GM19397 (cell line): Measurements from ENCODE around the gene NOL4.

ENCODE experiments used
- ATAC-seq: cut with Tn5 transposase; IDR thresholded peaks from one replicate; pipeline ENCODE4 v1.9.1; 2021; ENCODE audit warnings: mild to moderate bottlenecking, moderate library complexity; ENCODE audit not compliant: unreplicated experiment

Gene NOL4

GRCh38 chr18:34194239-34194638, 30.5 kb downstream of the NOL4 start:
- no peak for ATAC-seq

- no peak for ATAC-seq
Measured at GRCh38 chr18:34189656-34190435, 34.9 kb downstream of the NOL4 start.
